ENCODE results near the gene BDKRB1. TPM values are rescaled to one million over a fixed set of nuclear protein-coding genes. Genes with fewer than 3 reads are reported as not detected.

The BDKRB1 gene
- total RNA-seq = not detected in 2 replicates

DNA sequence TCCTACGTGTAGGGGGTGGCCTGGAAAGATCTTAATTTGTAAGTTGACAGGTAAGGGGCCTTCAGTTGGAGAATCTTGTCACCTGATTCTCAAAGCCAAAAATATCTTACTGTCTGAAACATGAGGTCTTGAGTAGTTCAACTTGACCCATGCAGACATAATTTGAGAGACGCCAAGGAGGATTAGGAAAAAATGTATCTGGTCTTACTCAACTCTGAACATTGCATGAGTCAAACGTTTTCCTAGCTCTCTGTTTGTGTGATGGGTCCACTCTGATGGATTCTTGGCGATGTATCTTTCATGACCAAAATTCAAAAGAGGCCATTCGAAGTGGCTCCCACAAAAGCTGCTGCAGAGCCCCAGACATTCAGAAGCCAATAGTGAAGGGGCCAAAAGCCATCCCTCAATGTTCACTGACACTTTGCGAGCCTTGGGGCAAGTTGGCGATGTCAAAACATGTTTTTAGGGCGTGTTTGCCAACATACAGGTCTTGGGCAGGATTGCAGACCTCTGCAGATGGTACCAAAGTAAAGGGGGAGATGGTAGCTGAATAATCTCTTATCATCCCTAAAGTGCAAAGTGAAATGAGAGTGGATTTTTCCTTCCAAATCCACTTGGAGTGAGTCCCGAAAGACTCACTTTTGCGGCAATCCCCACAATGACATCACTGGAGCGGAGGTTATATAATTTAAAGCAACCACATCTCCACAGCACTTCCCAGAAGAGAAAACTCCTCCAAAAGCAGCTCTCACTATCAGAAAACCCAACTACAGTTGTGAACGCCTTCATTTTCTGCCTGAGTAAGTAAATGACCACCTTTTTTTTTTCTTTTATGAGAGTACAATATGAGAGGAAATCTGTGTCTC is at the start of gene BDKRB1:
Gene BDKRB1 (plus strand): TSS at position 710 of the 866 bp plus-strand sequence. CDS start 7,473 bp downstream, outside the sequence.

Other genes starting within 250 kb of the BDKRB1 start
- gene C14orf132, start 216.8 kb upstream of the BDKRB1 start, total RNA-seq = 3.2 and 4.5 TPM in 2 replicates
- 1.6 and 2.5 TPM in 2 replicates for gene BDKRB2, start 51.4 kb upstream of the BDKRB1 start, total RNA-seq
- 12.8 and 39.8 TPM in 2 replicates for gene ATG2B, start 107.1 kb downstream of the BDKRB1 start, total RNA-seq
- gene GSKIP, start 107.3 kb downstream of the BDKRB1 start, total RNA-seq = 23.3 and 53.6 TPM in 2 replicates
- gene AK7, start 135.9 kb downstream of the BDKRB1 start, total RNA-seq = 0.49 and 0.57 TPM in 2 replicates
- gene PAPOLA, start 246.2 kb downstream of the BDKRB1 start, total RNA-seq = 69.3 and 160 TPM in 2 replicates